Measurements from ENCODE around the gene STK32B.

- TF ChIP-seq JUN (IDR thresholded peaks at IDR 0.05) (no peak), CHD2 (IDR thresholded peaks at IDR 0.05; ENCODE audit: low read length, partially characterized antibody) (no peak)
Measured at GRCh38 chr4:5052204-5052702, 973 bp downstream of the STK32B start.

All from A549 (cell line).